Smooth muscle cell (in vitro differentiated cells): ENCODE results near the gene SLC6A6. TPM values are rescaled to one million over a fixed set of nuclear protein-coding genes. Genes with fewer than 3 reads are reported as not detected.
"Not testable (repeated sequence)": the region's sequence is repeated elsewhere in the genome, so short reads cannot be mapped to it uniquely, and the experiment has no call there.

Source experiments
- DNase-seq: peaks from one replicate; lab custom pipeline; 2025; ENCODE audit not compliant: unreplicated experiment; lab: John Stamatoyannopoulos, UW
- H2AFZ ChIP-seq: fragments of 200-600 bp; sonication (generic); 2 replicates; pipeline ENCODE4 v1.6.0; 2016; ENCODE audit warnings: antibody characterized with exemption, low read depth, mild to moderate bottlenecking
- H3F3A ChIP-seq: fragments of 200-600 bp; sonication (generic); 2 replicates; pipeline ENCODE4 v1.6.0; 2017; ENCODE audit warnings: antibody characterized with exemption, low read depth
- H3K27ac ChIP-seq: fragments of 200-600 bp; sonication (generic); 2 replicates; pipeline ENCODE4 v1.5.1; 2016; ENCODE audit warnings: low read depth, mild to moderate bottlenecking
- H3K27me3 ChIP-seq: fragments of 200-600 bp; sonication (generic); 2 replicates; pipeline ENCODE4 v1.6.1; 2016; ENCODE audit warnings: low read depth, mild to moderate bottlenecking
- H3K36me3 ChIP-seq: fragments of 200-600 bp; sonication (generic); 2 replicates; pipeline ENCODE4 v1.5.1; 2016; ENCODE audit warnings: low read depth
- H3K4me1 ChIP-seq: fragments of 200-600 bp; sonication (generic); 2 replicates; pipeline ENCODE4 v1.5.1; 2016; ENCODE audit warnings: low read depth
- H3K4me2 ChIP-seq: fragments of 200-600 bp; sonication (generic); 2 replicates; pipeline ENCODE4 v1.6.0; 2016; ENCODE audit warnings: mild to moderate bottlenecking
- H3K4me3 ChIP-seq: fragments of 200-600 bp; sonication (generic); 2 replicates; pipeline ENCODE4 v1.5.1; 2016; ENCODE audit warnings: mild to moderate bottlenecking
- H3K79me2 ChIP-seq: fragments of 200-600 bp; sonication (generic); 2 replicates; pipeline ENCODE4 v1.6.0; 2016; ENCODE audit warnings: low read depth, mild to moderate bottlenecking
- H3K9ac ChIP-seq: fragments of 200-600 bp; sonication (generic); 2 replicates; pipeline ENCODE4 v1.6.0; 2016; ENCODE audit warnings: low read depth
- H3K9me3 ChIP-seq: fragments of 200-600 bp; sonication (generic); replicated peaks from 2 replicates; pipeline ENCODE4 v1.5.1; 2016; ENCODE audit warnings: low read depth
- H4K20me1 ChIP-seq: fragments of 200-600 bp; sonication (generic); 2 replicates; pipeline ENCODE4 v1.6.0; 2016; ENCODE audit warnings: low read depth
- CTCF ChIP-seq: fragments of 200-600 bp; sonication (generic); IDR thresholded peaks from 2 replicates; pipeline ENCODE4 v1.5.1; 2017; ENCODE audit warnings: borderline replicate concordance, mild to moderate bottlenecking, antibody characterized with exemption; ENCODE audit not compliant: insufficient read depth, poor library complexity, severe bottlenecking
- WGBS: methylation state at CpG from one replicate; pipeline ENCODE4 v1.1.7; 2016; ENCODE audit warnings: low lambda C conversion rate; 5-methylcytosine and 5-hydroxymethylcytosine counted together
- polyA plus RNA-seq: library from polyadenylated mRNA; unstranded; fragments of >200 nt; fragmentation: Nextera tagmentation; extraction: Ambion mirVana; gene quantifications from 2 replicates; pipeline ENCODE4 v1.2.1, GENCODE V29; 2016
- total RNA-seq: library from RNA; depleted of rRNA; stranded (reverse); fragments of >200 nt; gene quantifications from 2 replicates; pipeline ENCODE4 v1.2.3, GENCODE V29; 2014

SLC6A6 gene
- total and polyA plus RNA-seq, 2 experiments from 2014 or later = 9.4 to 11.7 TPM

- no peak for DNase-seq
- no peak overlapping the region for H2AFZ ChIP-seq
- 89% methylated on average over 12 of the region's 12 CpGs for WGBS
- no peaks in the 10 kb centered on the region for H3K27me3 ChIP-seq
- peaks cover 6% of the 10 kb centered on the region for H3K4me1 ChIP-seq
- no peak overlapping the region for H3K9ac ChIP-seq
- H3K36me3 ChIP-seq = no peaks in the 10 kb centered on the region
- H3K4me3 ChIP-seq = no peak overlapping the region
- H3F3A ChIP-seq = peaks cover under 1% of the 10 kb centered on the region
- H3K79me2 ChIP-seq = peaks cover 11% of the 10 kb centered on the region
- peaks cover 11% of the 10 kb centered on the region for H4K20me1 ChIP-seq
- H3K4me2 ChIP-seq = no peak overlapping the region
- no peak for TF ChIP-seq CTCF
- no peaks in the 10 kb centered on the region for H3K9me3 ChIP-seq
- H3K27ac ChIP-seq = no peak overlapping the region
These were observed 32.2 kb downstream of the SLC6A6 start for GRCh38 chr3:14434498-14435151.

GRCh38 chr3:14435175-14436014 is 33.0 kb downstream of the SLC6A6 start:
- Histone ChIP-seq H3K9ac (no peak overlapping the region), H4K20me1 (peaks cover 19% of the 10 kb centered on the region), H3K27ac (no peak overlapping the region), H3F3A (no peaks in the 10 kb centered on the region), H3K9me3 (no peaks in the 10 kb centered on the region), H3K79me2 (peaks cover 11% of the 10 kb centered on the region), H2AFZ (no peak overlapping the region), H3K4me1 (peaks cover 6% of the 10 kb centered on the region), H3K4me3 (no peak overlapping the region), H3K27me3 (no peaks in the 10 kb centered on the region), H3K36me3 (no peaks in the 10 kb centered on the region), H3K4me2 (no peak overlapping the region)
- no peak for DNase-seq
- TF ChIP-seq CTCF = no peak
- 90% methylated on average over 18 of the region's 18 CpGs for WGBS

GRCh38 chr3:14436954-14437281 is 34.5 kb downstream of the SLC6A6 start:
- H3K4me3 ChIP-seq = no peak overlapping the region
- H3K9ac ChIP-seq = no peak overlapping the region
- no peak for DNase-seq
- peaks cover 22% of the 10 kb centered on the region for H4K20me1 ChIP-seq
- no peaks in the 10 kb centered on the region for H3K27me3 ChIP-seq
- H3K4me1 ChIP-seq = peaks cover 1% of the 10 kb centered on the region
- H3K79me2 ChIP-seq = peaks cover 11% of the 10 kb centered on the region
- no peak for TF ChIP-seq CTCF
- no peak overlapping the region for H3K27ac ChIP-seq
- no peaks in the 10 kb centered on the region for H3K36me3 ChIP-seq
- no peaks in the 10 kb centered on the region for H3K9me3 ChIP-seq
- no peak overlapping the region for H3K4me2 ChIP-seq
- no peak overlapping the region for H2AFZ ChIP-seq
- no peaks in the 10 kb centered on the region for H3F3A ChIP-seq

GRCh38 chr3:14437705-14438104 is 35.3 kb downstream of the SLC6A6 start:
- H3K4me3 ChIP-seq, H3K27me3 ChIP-seq, H3F3A ChIP-seq, H3K27ac ChIP-seq, H3K9me3 ChIP-seq, H2AFZ ChIP-seq, DNase-seq, H3K36me3 ChIP-seq, H3K4me2 ChIP-seq, H3K4me1 ChIP-seq, H3K9ac ChIP-seq: not testable (repeated sequence)
- 93% methylated on average over 8 of the region's 8 CpGs for WGBS
- peaks cover 22% of the 10 kb centered on the region for H4K20me1 ChIP-seq
- H3K79me2 ChIP-seq = peaks cover 11% of the 10 kb centered on the region
